Subcutaneous abdominal adipose tissue (tissue), 5 donors: ENCODE measurements around the gene XCL1.
"Not testable (repeated sequence)": the region's sequence is repeated elsewhere in the genome, so short reads cannot be mapped to it uniquely, and the experiment has no call there.

Experiments used
- H3K27ac ChIP-seq: one replicate; pipeline ENCODE4 v1.7.0; 2013; ENCODE audit warnings: low read depth, mild to moderate bottlenecking, inconsistent platforms, low read length, moderate library complexity
- H3K27me3 ChIP-seq, 5 donors: one replicate each; pipeline ENCODE4 v1.7.0; 2013; ENCODE audit warnings: low read length in 5 of 5, inconsistent platforms in 1 of 5; ENCODE audit not compliant: control insufficient read depth in 5 of 5, insufficient read depth in 4 of 5
- H3K36me3 ChIP-seq, 5 donors: one replicate each; pipeline ENCODE4 v1.7.0; 2013; ENCODE audit warnings: low read length in 5 of 5; ENCODE audit not compliant: control insufficient read depth in 5 of 5, insufficient read depth in 5 of 5
- H3K4me1 ChIP-seq, 5 donors: one replicate each; pipeline ENCODE4 v1.7.0; 2013; ENCODE audit warnings: low read length in 5 of 5, mild to moderate bottlenecking in 3 of 5, moderate library complexity in 1 of 5; ENCODE audit not compliant: control insufficient read depth in 5 of 5, insufficient read depth in 5 of 5
- H3K4me3 ChIP-seq, 5 donors: one replicate each; pipeline ENCODE4 v1.7.0; 2013; ENCODE audit warnings: low read length in 5 of 5, low read depth in 1 of 5
- H3K9ac ChIP-seq, 5 donors: one replicate each; pipeline ENCODE4 v1.7.0; 2013; ENCODE audit warnings: low read length in 5 of 5, mild to moderate bottlenecking in 4 of 5, moderate library complexity in 3 of 5
- H3K9me3 ChIP-seq, 5 donors: one replicate each; pipeline ENCODE4 v1.7.0; 2013; ENCODE audit warnings: low read length in 5 of 5; ENCODE audit not compliant: control insufficient read depth in 5 of 5
- donor health status: healthy.
- donor health status: healthy.
- donor health status: healthy.
- donor health status: healthy.
- donor health status: healthy.

The XCL1 gene

GRCh38 chr1:168583571-168583970 lies 7.2 kb downstream of the XCL1 start:
- Histone ChIP-seq H3K4me1 (no peaks in the 10 kb centered on the region), H3K9ac (no peak overlapping the region), H3K27ac (no peak overlapping the region), H3K9me3 (no peaks in the 10 kb centered on the region), H3K36me3 (no peaks in the 10 kb centered on the region), H3K4me3 (no peak overlapping the region), H3K27me3 (peaks cover 0 to 3% (median 0%) of the 10 kb centered on the region in 5 donors)

GRCh38 chr1:168585191-168585590 lies 8.8 kb downstream of the XCL1 start:
- H3K36me3 ChIP-seq, result no peaks in the 10 kb centered on the region
- H3K9ac ChIP-seq, result no peak overlapping the region
- no peaks in the 10 kb centered on the region for H3K9me3 ChIP-seq
- peaks cover 0 to 3% (median 0%) of the 10 kb centered on the region in 5 donors for H3K27me3 ChIP-seq
- no peaks in the 10 kb centered on the region for H3K4me1 ChIP-seq
- no peak overlapping the region for H3K4me3 ChIP-seq
- no peak overlapping the region for H3K27ac ChIP-seq

GRCh38 chr1:168585937-168586336 lies 9.5 kb downstream of the XCL1 start:
- Histone ChIP-seq H3K4me1 (no peaks in the 10 kb centered on the region), H3K9ac (no peak overlapping the region), H3K27me3 (peaks cover 0 to 3% (median 0%) of the 10 kb centered on the region in 5 donors), H3K9me3 (no peaks in the 10 kb centered on the region), H3K4me3 (no peak overlapping the region), H3K36me3 (no peaks in the 10 kb centered on the region), H3K27ac (no peak overlapping the region)

- H3K9ac ChIP-seq, result no peak overlapping the region
Measured at GRCh38 chr1:168589167-168589566, 12.8 kb downstream of the XCL1 start.

GRCh38 chr1:168591066-168591465 lies 14.7 kb downstream of the XCL1 start:
- no peak overlapping the region for H3K4me3 ChIP-seq
- H3K4me1 ChIP-seq, result no peaks in the 10 kb centered on the region
- H3K9ac ChIP-seq, result no peak overlapping the region
- H3K9me3 ChIP-seq, result no peaks in the 10 kb centered on the region
- H3K36me3 ChIP-seq, result no peaks in the 10 kb centered on the region
- peaks cover 0 to 4% (median 0%) of the 10 kb centered on the region in 5 donors for H3K27me3 ChIP-seq
- H3K27ac ChIP-seq, result no peak overlapping the region

More at GRCh38 chr1:168589167-168589566, 12.8 kb downstream of the XCL1 start:
- Histone ChIP-seq H3K9me3 (no peaks in the 10 kb centered on the region), H3K4me3 (no peak overlapping the region), H3K4me1 (no peaks in the 10 kb centered on the region), H3K27me3 (peaks cover 0 to 7% (median 0%) of the 10 kb centered on the region in 5 donors), H3K36me3 (no peaks in the 10 kb centered on the region), H3K27ac (no peak overlapping the region)

GRCh38 chr1:168591641-168592250 lies 15.3 kb downstream of the XCL1 start:
- Histone ChIP-seq H3K27me3 (peaks cover 0 to 4% (median 0%) of the 10 kb centered on the region in 5 donors), H3K4me1 (no peaks in the 10 kb centered on the region), H3K27ac (no peak overlapping the region), H3K9ac (no peak overlapping the region), H3K9me3 (no peaks in the 10 kb centered on the region), H3K36me3 (no peaks in the 10 kb centered on the region), H3K4me3 (no peak overlapping the region)

- not testable (repeated sequence) for H3K4me1 ChIP-seq, H3K9ac ChIP-seq, H3K9me3 ChIP-seq, H3K27ac ChIP-seq, H3K36me3 ChIP-seq, H3K4me3 ChIP-seq, H3K27me3 ChIP-seq
Measured at GRCh38 chr1:168595403-168595802, 19.0 kb downstream of the XCL1 start.

- Histone ChIP-seq H3K9me3 (no peaks in the 10 kb centered on the region), H3K36me3 (no peaks in the 10 kb centered on the region), H3K27me3 (peaks cover 0 to 3% (median 0%) of the 10 kb centered on the region in 5 donors), H3K4me3 (no peak overlapping the region), H3K9ac (no peak overlapping the region), H3K27ac (no peak overlapping the region), H3K4me1 (no peaks in the 10 kb centered on the region)
Measured at GRCh38 chr1:168598125-168598524, 21.7 kb downstream of the XCL1 start.

- Histone ChIP-seq H3K9me3 (no peaks in the 10 kb centered on the region), H3K36me3 (no peaks in the 10 kb centered on the region), H3K27ac (no peak overlapping the region), H3K4me1 (no peaks in the 10 kb centered on the region), H3K4me3 (no peak overlapping the region), H3K27me3 (peaks cover 0 to 3% (median 0%) of the 10 kb centered on the region in 5 donors), H3K9ac (no peak overlapping the region)
Measured at GRCh38 chr1:168598892-168599291, 22.5 kb downstream of the XCL1 start.

- H3K9me3 ChIP-seq, result no peaks in the 10 kb centered on the region
- H3K36me3 ChIP-seq, result no peaks in the 10 kb centered on the region
- no peak overlapping the region for H3K9ac ChIP-seq
- H3K27me3 ChIP-seq, result peaks cover 0 to 3% (median 0%) of the 10 kb centered on the region in 5 donors
- H3K4me3 ChIP-seq, result no peak overlapping the region
- H3K27ac ChIP-seq, result no peak overlapping the region
- H3K4me1 ChIP-seq, result no peaks in the 10 kb centered on the region
Measured at GRCh38 chr1:168599641-168600040, 23.2 kb downstream of the XCL1 start.
